Sigmoid colon (tissue), 7 donors: ENCODE results near the gene SLC1A2. TPM values are rescaled to one million over a fixed set of nuclear protein-coding genes. Genes with fewer than 3 reads are reported as not detected.

ENCODE experiments used
- DNase-seq: peaks from one replicate; pipeline ENCODE4 v3.0.0-alpha.2; 2019
- H3K27ac ChIP-seq, 4 donors: fragments of 200-600 bp; sonication (generic); one replicate each; pipeline ENCODE4 v1.5.1; 2016 to 2019; ENCODE audit warnings: mild to moderate bottlenecking in 1 of 4
- H3K27me3 ChIP-seq, 3 donors: fragments of 200-600 bp; sonication (generic); one replicate each; pipeline ENCODE4 v1.5.1; 2019; ENCODE audit warnings: mild to moderate bottlenecking in 1 of 3
- H3K36me3 ChIP-seq, 4 donors: fragments of 200-600 bp; sonication (generic); one replicate each; pipeline ENCODE4 v1.5.1; 2016 to 2019
- H3K4me1 ChIP-seq, 4 donors: fragments of 200-600 bp; sonication (generic); one replicate each; pipeline ENCODE4 v1.5.1; 2017 to 2019
- H3K4me3 ChIP-seq, 4 donors: fragments of 200-600 bp; sonication (generic); one replicate each; pipeline ENCODE4 v1.5.1; 2017 to 2019; ENCODE audit warnings: mild to moderate bottlenecking in 2 of 4, moderate library complexity in 1 of 4
- H3K9me3 ChIP-seq, 4 donors: fragments of 200-600 bp in 3 of 4; sonication (generic) in 3 of 4; one replicate each; pipeline versions ENCODE4 v1.5.1 to v1.6.1; 2013 to 2019
- CTCF ChIP-seq, 4 experiments: fragments of 450-650 bp in 3 of 4; fragments of 200-600 bp in 1 of 4; IDR thresholded peaks; one replicate each; pipeline ENCODE4 v1.5.1; 2016 to 2019; ENCODE audit warnings: antibody characterized with exemption in 4 of 4, mild to moderate bottlenecking in 3 of 4, moderate library complexity in 2 of 4
- EP300 ChIP-seq, 4 donors: sonication (generic); formaldehyde crosslinking; IDR thresholded peaks; one replicate each; pipeline ENCODE4 v1.6.1; 2017; ENCODE audit warnings: antibody characterized with exemption in 4 of 4
- POLR2A ChIP-seq, 2 donors: fragments of 450-650 bp; IDR thresholded peaks; one replicate each; pipeline ENCODE4 v1.6.1; 2016; ENCODE audit warnings: antibody characterized with exemption in 2 of 2, mild to moderate bottlenecking in 2 of 2, moderate library complexity in 2 of 2
- POLR2AphosphoS5 ChIP-seq, 4 donors: sonication (generic); formaldehyde crosslinking; IDR thresholded peaks; one replicate each; pipeline ENCODE4 v1.6.1; 2017; ENCODE audit warnings: antibody characterized with exemption in 4 of 4
- WGBS, 2 donors: extraction: QIAGEN DNeasy Blood & Tissue Kit; methylation state at CpG; one replicate each; pipeline ENCODE4 v1.1.7; 2013; 5-methylcytosine and 5-hydroxymethylcytosine counted together
- intact Hi-C: fragments of 100-400 bp; cut with DNase I; formaldehyde crosslinking; loops from one replicate; pipeline ENCODE4 v1.15.1; 2023
- polyA plus RNA-seq, 3 donors: library from polyadenylated mRNA; stranded (reverse); fragments of 200-250 nt; gene quantifications; one replicate each; pipeline ENCODE4 v1.2.3, GENCODE V29; 2013
- total RNA-seq, 4 donors: library from RNA; depleted of rRNA; stranded (reverse); fragments of >200 nt; gene quantifications; one replicate each; pipeline ENCODE4 v1.1.0, GENCODE V29; 2016
- donor health status: healthy with polysubstance abuse.
- donor health status: Bipolar disorder and iron deficiency.
- donor health status: healthy.

The SLC1A2 gene
- total and polyA plus RNA-seq, 7 donors: 0.14 to 2.2 (median 0.48) TPM; not detected in 1

- no peak overlapping the region for H3K4me3 ChIP-seq
- intact Hi-C loops: no loop called here
- no peaks in the 10 kb centered on the region for H3K9me3 ChIP-seq
- 53 to 65% methylated on average over 1 of the region's 1 CpG for WGBS, 2 donors
- H3K27ac ChIP-seq: no peak overlapping the region
- no peak for DNase-seq
- peaks cover 0 to 51% (median 2%) of the 10 kb centered on the region in 4 donors for H3K36me3 ChIP-seq
- TF ChIP-seq POLR2AphosphoS5 (IDR thresholded peaks at IDR 0.05) (no peak), CTCF (IDR thresholded peaks at IDR 0.05) (no peak), EP300 (IDR thresholded peaks at IDR 0.05) (no peak), POLR2A (IDR thresholded peaks at IDR 0.05) (no peak)
- peaks cover 0 to 21% (median 11%) of the 10 kb centered on the region in 4 donors for H3K4me1 ChIP-seq
- no peaks in the 10 kb centered on the region for H3K27me3 ChIP-seq
Measured at GRCh38 chr11:35214792-35215193, 204.6 kb downstream of the SLC1A2 start.

- Histone ChIP-seq H3K27me3 (no peaks in the 10 kb centered on the region), H3K4me1 (peaks cover 0 to 21% (median 10%) of the 10 kb centered on the region in 4 donors), H3K27ac (no peak overlapping the region), H3K36me3 (peaks cover 0 to 50% (median under 1%) of the 10 kb centered on the region in 4 donors), H3K4me3 (no peak overlapping the region), H3K9me3 (no peaks in the 10 kb centered on the region)
- no peak for DNase-seq
- intact Hi-C loops: no loop called here
- no peak for TF ChIP-seq POLR2A (IDR thresholded peaks at IDR 0.05)
- TF ChIP-seq EP300 (IDR thresholded peaks at IDR 0.05): no peak
- no peak for TF ChIP-seq POLR2AphosphoS5 (IDR thresholded peaks at IDR 0.05)
- TF ChIP-seq CTCF (IDR thresholded peaks at IDR 0.05): no peak
- 94 to 95% methylated on average over 2 of the region's 2 CpGs for WGBS, 2 donors
Measured at GRCh38 chr11:35214226-35214770, 205.1 kb downstream of the SLC1A2 start.

GRCh38 chr11:35211952-35212351 is 207.4 kb downstream of the SLC1A2 start:
- H3K4me1 ChIP-seq: peaks cover 0 to 15% (median 3%) of the 10 kb centered on the region in 4 donors
- H3K27ac ChIP-seq: peak overlapping the region in 3 of 4 donors; percentile 9 to 51 (median 36)
- 59 to 91% methylated on average over 3 of the region's 3 CpGs for WGBS, 2 donors
- no peak for DNase-seq
- H3K9me3 ChIP-seq: no peaks in the 10 kb centered on the region
- no peaks in the 10 kb centered on the region for H3K27me3 ChIP-seq
- TF ChIP-seq EP300 (IDR thresholded peaks at IDR 0.05) (no peak), POLR2AphosphoS5 (IDR thresholded peaks at IDR 0.05) (no peak), CTCF (IDR thresholded peaks at IDR 0.05) (no peak), POLR2A (IDR thresholded peaks at IDR 0.05) (no peak)
- no peak overlapping the region for H3K4me3 ChIP-seq
- H3K36me3 ChIP-seq: peaks cover 0 to 41% (median 0%) of the 10 kb centered on the region in 4 donors
- intact Hi-C loops: no loop called here

DNA sequence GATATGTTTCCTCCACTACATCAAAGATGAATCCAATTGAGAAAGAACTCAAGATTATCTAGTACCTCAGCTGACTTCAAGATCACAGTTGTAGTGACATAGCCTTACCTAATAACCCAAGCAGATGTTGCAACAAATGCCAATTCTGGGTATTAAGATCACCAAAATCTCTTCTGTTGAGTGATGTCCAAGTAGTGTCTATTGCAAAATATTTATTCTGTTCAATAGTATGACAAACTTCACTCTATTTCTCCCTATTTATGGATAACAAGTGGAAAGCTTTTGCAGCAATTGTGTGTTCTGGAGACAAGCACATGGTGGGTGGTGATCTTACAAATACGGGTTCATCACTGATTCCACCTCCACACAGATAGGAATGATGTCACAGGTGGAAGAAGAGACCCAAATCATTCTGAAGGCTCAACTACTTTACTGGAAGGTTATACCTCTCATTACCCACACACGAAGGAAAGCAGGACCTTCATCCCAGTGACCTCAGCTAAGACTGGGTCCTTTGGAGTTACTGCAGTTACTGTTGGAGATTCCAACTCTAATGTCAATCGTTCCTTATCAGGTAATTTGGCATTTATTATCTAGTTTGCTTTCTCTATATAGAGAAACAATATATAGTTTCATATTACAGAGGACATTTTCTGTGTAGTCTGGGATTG is 208.3 kb downstream of the SLC1A2 start:
- peaks cover 0 to 32% (median 0%) of the 10 kb centered on the region in 4 donors for H3K36me3 ChIP-seq
- H3K27ac ChIP-seq: no peak overlapping the region
- H3K4me3 ChIP-seq: no peak overlapping the region
- H3K9me3 ChIP-seq: no peaks in the 10 kb centered on the region
- H3K27me3 ChIP-seq: no peaks in the 10 kb centered on the region
- H3K4me1 ChIP-seq: peaks cover 0 to 16% (median 3%) of the 10 kb centered on the region in 4 donors
- intact Hi-C loops: no loop called here
- DNase-seq: no peak
- WGBS, 2 donors: 70 to 87% methylated on average over 3 of the region's 3 CpGs
- TF ChIP-seq POLR2AphosphoS5 (IDR thresholded peaks at IDR 0.05) (no peak), CTCF (IDR thresholded peaks at IDR 0.05) (no peak), EP300 (IDR thresholded peaks at IDR 0.05) (no peak), POLR2A (IDR thresholded peaks at IDR 0.05) (no peak)
